ENCODE measurements around the gene PPP1R7. TPM values are rescaled to one million over a fixed set of nuclear protein-coding genes. Genes with fewer than 3 reads are reported as not detected.

PPP1R7 gene
- polyA plus RNA-seq, 3 donors: 54.9 to 102 (median 84.4) TPM

DNA sequence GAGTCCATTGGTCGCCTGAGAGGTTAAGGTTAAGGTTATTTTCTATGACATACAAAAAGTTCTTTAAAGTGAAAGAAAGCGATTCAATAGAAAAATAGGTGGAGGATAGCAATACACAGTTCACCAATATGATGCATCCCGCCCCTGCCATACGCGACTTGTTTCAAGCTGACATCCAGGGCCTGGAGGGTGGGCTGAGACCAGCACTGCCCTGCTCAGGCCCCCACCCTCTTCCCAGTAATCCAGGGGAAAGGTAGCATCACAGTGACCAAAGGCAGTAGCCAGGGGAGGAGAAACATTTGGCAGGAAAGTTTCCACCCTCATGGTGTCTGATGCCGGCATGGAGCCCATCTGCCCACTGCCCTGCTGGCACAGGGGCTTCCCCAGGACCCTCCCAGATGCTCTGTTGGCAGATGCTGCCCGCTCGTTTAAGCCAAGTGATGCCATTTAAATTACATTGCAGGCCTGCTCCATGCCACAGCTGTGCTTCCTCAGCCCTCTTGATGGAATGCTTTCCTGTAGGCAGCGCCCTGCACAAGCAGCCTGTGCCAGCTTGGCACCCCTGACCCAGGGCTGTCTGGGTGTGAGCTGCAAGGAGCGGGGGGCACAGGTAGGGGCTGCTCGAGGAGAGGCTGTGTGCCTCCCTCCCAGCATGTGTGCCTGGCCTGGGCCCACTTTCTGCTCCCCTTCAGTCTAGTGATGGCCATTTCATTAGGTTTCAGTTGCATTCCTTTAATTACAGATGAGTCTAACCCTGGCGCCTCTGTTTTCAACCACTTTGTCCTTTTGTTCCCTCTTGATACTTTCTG lies 27.5 kb downstream of the PPP1R7 start:
- H2AFZ ChIP-seq (ENCODE audit: insufficient read depth, low read depth, low read length, poor library complexity, severe bottlenecking): no peak overlapping the region
- H3K27me3 ChIP-seq (ENCODE audit: control insufficient read depth in 2 of 2, insufficient read depth in 2 of 2, low read length in 2 of 2): no peaks in the 10 kb centered on the region
- H3K9me3 ChIP-seq (replicated peaks in 1 of 2; ENCODE audit: control insufficient read depth in 1 of 2, insufficient read depth in 1 of 2, low read length in 2 of 2): no peaks in the 10 kb centered on the region
- Mint-ChIP-seq H3K4me3 (no peak overlapping the region), H3K27me3 (ENCODE audit: low read depth in 3 of 3) (peaks cover 0 to 3% (median 1%) of the 10 kb centered on the region in 3 donors), H3K4me1 (no peaks in the 10 kb centered on the region), H3K36me3 (peaks cover 72 to 93% of the 10 kb centered on the region in 2 donors), H3K9me3 (peaks cover 0 to 3% (median 0%) of the 10 kb centered on the region in 7 donors), H3K27ac (peak overlapping the region in 1 of 7 donors; percentile 35)
- no peaks in the 10 kb centered on the region for H3K4me1 ChIP-seq (ENCODE audit: control insufficient read depth in 1 of 2, insufficient read depth in 2 of 2, low read length in 2 of 2)
- H3K36me3 ChIP-seq (replicated peaks in 1 of 2; ENCODE audit: control insufficient read depth in 1 of 2, insufficient read depth in 2 of 2, low read length in 2 of 2): peaks cover 51 to 86% of the 10 kb centered on the region in 2 donors
- no peak overlapping the region for H3K27ac ChIP-seq (ENCODE audit: low read depth in 1 of 2, low read length in 2 of 2)
- H3K4me2 ChIP-seq (replicated peaks; ENCODE audit: extremely low read depth, low read length, poor library complexity, severe bottlenecking): no peak overlapping the region
- no peak for TF ChIP-seq CTCF (IDR thresholded peaks at IDR 0.05)
- H3K9ac ChIP-seq (ENCODE audit: insufficient read depth, low read length, poor library complexity, severe bottlenecking): no peak overlapping the region
- WGBS (ENCODE audit: insufficient coverage): 97% methylated on average over 4 of the region's 12 CpGs
- H3K79me2 ChIP-seq (ENCODE audit: insufficient read depth, low read length): no peaks in the 10 kb centered on the region
- DNase-seq: no peak
- intact Hi-C loops (cut with micrococcal nuclease): no loop called here
- no peaks in the 10 kb centered on the region for H4K20me1 ChIP-seq (ENCODE audit: insufficient read depth, low read length)
- no peak overlapping the region for H3K4me3 ChIP-seq (replicated peaks in 1 of 3; ENCODE audit: low read depth in 2 of 3, low read length in 3 of 3)

DNA sequence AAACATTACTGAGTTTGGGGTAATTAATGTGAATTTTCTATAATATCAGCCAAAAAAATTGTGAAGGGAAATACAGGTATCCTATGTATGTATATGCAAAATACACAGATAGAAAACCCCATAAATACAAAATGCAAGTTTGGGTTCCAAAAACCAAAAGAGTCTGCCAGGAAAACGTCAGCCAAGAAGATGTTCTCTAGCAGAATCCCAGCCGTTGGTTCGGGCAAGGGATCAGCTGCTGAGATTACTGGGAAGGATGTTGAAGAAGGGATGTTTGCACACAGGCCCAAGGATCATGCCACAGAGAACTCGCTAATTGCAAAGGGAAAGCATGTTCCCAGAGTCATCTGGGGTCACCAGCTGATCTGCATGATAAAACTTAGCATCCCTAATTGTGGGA lies 28.7 kb downstream of the PPP1R7 start:
- H3K4me3 ChIP-seq (replicated peaks in 1 of 3; ENCODE audit: low read depth in 2 of 3, low read length in 3 of 3): no peak overlapping the region
- Mint-ChIP-seq H3K36me3 (peaks cover 72 to 93% of the 10 kb centered on the region in 2 donors), H3K4me1 (no peaks in the 10 kb centered on the region), H3K27ac (no peak overlapping the region), H3K9me3 (peaks cover 0 to 3% (median 0%) of the 10 kb centered on the region in 7 donors), H3K4me3 (no peak overlapping the region), H3K27me3 (ENCODE audit: low read depth in 3 of 3) (peaks cover 0 to 3% (median 1%) of the 10 kb centered on the region in 3 donors)
- no peak overlapping the region for H3K9ac ChIP-seq (ENCODE audit: insufficient read depth, low read length, poor library complexity, severe bottlenecking)
- no peaks in the 10 kb centered on the region for H3K9me3 ChIP-seq (replicated peaks in 1 of 2; ENCODE audit: control insufficient read depth in 1 of 2, insufficient read depth in 1 of 2, low read length in 2 of 2)
- H3K79me2 ChIP-seq (ENCODE audit: insufficient read depth, low read length): no peaks in the 10 kb centered on the region
- H2AFZ ChIP-seq (ENCODE audit: insufficient read depth, low read depth, low read length, poor library complexity, severe bottlenecking): no peak overlapping the region
- 100% methylated on average over 4 of the region's 4 CpGs for WGBS (ENCODE audit: insufficient coverage)
- H3K27me3 ChIP-seq (ENCODE audit: control insufficient read depth in 2 of 2, insufficient read depth in 2 of 2, low read length in 2 of 2): no peaks in the 10 kb centered on the region
- DNase-seq: no peak
- no peak overlapping the region for H3K4me2 ChIP-seq (replicated peaks; ENCODE audit: extremely low read depth, low read length, poor library complexity, severe bottlenecking)
- no peak overlapping the region for H3K27ac ChIP-seq (ENCODE audit: low read depth in 1 of 2, low read length in 2 of 2)
- intact Hi-C loops (cut with micrococcal nuclease): no loop called here
- peaks cover 53 to 87% of the 10 kb centered on the region in 2 donors for H3K36me3 ChIP-seq (replicated peaks in 1 of 2; ENCODE audit: control insufficient read depth in 1 of 2, insufficient read depth in 2 of 2, low read length in 2 of 2)
- H4K20me1 ChIP-seq (ENCODE audit: insufficient read depth, low read length): no peaks in the 10 kb centered on the region
- H3K4me1 ChIP-seq (ENCODE audit: control insufficient read depth in 1 of 2, insufficient read depth in 2 of 2, low read length in 2 of 2): no peaks in the 10 kb centered on the region
- TF ChIP-seq CTCF (IDR thresholded peaks at IDR 0.05): no peak
